Activated CD8-positive, alpha-beta memory T cell treated with anti-CD3 and anti-CD28 coated beads for 36 hours (primary cell): ENCODE measurements around the gene TECPR1. TPM values are rescaled to one million over a fixed set of nuclear protein-coding genes. Genes with fewer than 3 reads are reported as not detected.

Experiments used
- total RNA-seq, 2 experiments: library from RNA; stranded (reverse); gene quantifications; one replicate each; pipeline ENCODE4 v1.2.3, GENCODE V29; 2021

Gene TECPR1
- total RNA-seq, 2 experiments from 2014 or later: 25.6 to 32.7 TPM

Other genes starting within 250 kb of the TECPR1 start
- 10 to 100 TPM; 13.7 to 14.7 TPM for gene LMTK2, start 145.4 kb downstream of the TECPR1 start, total RNA-seq
- under 1 TPM; 0.36 to 0.82 TPM for gene BHLHA15, start 40.8 kb downstream of the TECPR1 start, total RNA-seq
- 10 to 100 TPM; 57.0 to 59.3 TPM for gene BRI3, start 29.5 kb upstream of the TECPR1 start, total RNA-seq
- gene BAIAP2L1, start 148.9 kb upstream of the TECPR1 start, total RNA-seq: under 1 TPM; 0.63 to 0.82 TPM